GM11168 (cell line): Measurements from ENCODE around the gene CBR4.
"Not testable (repeated sequence)": the region's sequence is repeated elsewhere in the genome, so short reads cannot be mapped to it uniquely, and the experiment has no call there.

ENCODE experiments used
- in situ Hi-C: fragments of 300-500 bp; cut with MboI; formaldehyde crosslinking; loops from one replicate; pipeline ENCODE4 v1.12.0; 2022; ENCODE audit warnings: low sequenced_read_pairs; ENCODE audit not compliant: unreplicated experiment

CBR4 gene

GRCh38 chr4:168998596-168998995 is 11.5 kb downstream of the CBR4 start:
- in situ Hi-C loops: no loop called here

DNA sequence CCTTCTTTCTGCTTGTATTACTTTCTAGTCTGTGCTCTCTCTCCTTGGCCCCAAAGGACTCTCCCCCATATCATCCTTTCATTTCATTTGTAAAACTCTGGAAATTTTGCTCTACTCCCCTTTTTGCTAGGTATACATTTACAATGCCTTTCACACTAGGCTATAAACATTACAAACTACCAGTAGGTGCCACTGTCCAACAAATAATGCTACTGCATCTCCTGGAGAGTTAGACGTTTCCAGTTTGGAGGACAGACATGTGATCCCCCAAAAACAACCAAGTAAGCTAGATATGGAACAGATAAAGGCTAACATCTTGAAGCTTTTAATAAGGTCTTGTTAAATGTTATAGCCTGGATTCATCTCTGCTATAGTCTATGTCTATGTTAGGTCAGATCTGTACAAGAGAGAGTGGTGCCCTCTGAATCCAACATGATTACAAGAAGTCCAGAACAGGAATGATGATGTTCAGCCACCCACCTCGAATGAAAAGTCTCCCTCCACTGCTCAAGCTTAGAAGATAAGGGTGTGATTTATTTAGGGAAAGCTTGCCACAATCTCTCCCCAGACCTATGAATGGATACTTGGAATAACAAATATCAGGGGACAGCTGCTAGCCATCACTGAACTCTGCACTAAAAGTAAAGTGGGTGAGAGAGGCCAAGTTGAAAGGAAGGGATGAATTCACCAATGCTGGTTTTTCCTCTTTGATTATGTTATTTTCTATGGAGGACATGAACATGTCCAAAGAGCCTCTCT is 14.3 kb downstream of the CBR4 start:
- in situ Hi-C loops: no loop called here

DNA sequence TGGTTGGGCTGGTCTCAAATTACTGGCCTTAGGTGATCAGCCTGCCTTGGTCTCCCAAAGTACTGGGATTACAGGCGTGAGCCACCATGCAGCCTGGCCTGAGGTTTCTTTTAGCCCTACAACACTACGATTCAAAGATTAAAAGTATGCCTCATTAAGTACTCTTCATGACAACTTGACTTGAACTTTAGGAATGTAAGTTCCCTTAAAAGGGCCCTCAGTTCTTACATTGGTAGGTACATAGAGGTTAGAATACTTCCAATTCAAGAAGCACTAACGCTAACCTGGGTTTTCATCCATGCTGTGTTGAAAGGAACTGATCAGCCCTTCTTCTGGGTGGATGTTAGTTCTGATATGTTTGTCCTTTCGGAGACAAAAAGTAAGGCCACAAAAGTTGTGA is 15.1 kb downstream of the CBR4 start:
- in situ Hi-C loops: no loop called here

DNA sequence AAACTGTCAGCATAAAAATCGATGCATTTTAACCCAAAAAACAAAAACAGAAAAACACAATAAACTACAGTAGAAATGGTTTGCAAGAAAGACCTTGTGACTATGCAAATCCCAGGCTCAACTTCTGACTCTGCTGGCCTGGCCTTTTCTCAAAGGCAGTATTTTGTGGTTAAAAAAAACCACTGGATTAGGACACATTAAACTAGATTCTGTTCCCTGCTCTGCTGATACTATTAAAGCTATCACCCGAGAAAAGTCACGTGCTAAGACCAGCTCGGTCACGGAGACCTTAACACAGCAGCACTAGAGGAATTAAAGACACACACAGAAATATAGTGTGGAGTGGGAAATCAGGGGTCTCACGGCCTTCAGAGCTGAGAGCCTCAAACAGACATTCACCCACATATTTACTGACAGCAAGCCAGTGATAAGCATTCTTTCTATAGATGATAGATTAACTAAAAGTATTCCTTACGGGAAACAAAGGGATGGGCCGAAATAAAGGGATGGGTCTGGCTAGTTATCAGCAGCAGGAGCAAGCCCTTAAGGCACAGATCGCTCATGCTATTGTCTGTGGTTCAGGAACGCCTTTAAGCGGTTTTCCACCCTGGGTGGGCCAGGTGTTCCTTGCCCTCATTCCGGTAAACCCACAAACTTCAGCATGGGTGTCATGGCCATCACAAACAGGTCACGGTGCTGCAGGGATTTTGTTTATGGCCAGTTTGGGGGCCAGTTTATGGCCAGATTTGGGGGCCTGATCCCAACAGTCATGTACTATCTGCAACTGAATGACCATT is 16.1 kb downstream of the CBR4 start:
- in situ Hi-C loops: no loop called here

- in situ Hi-C loops: not testable (repeated sequence)
Observed at GRCh38 chr4:168992952-168993482, 17.0 kb downstream of the CBR4 start.

GRCh38 chr4:168981942-168982341 is 28.1 kb downstream of the CBR4 start:
- in situ Hi-C loops: no loop called here

DNA sequence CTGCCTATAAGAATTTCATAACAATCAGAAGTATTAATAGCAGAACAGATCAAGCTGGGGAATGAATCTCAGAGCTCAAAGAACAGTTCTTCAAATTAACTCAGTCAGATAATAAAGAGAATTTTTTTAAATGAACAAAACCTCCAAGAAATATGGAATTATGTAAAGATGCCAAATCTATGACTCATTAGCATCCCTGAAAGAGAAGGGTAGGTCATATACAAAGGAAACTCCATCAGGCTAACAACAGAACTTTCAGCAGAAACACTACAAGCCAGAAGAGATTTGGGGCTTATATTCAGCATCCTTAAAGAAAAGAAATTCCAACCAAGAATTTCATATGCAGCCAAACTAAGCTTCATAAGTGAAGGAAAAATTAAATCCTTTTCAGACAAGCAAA is 28.6 kb downstream of the CBR4 start:
- in situ Hi-C loops: no loop called here

GRCh38 chr4:168979338-168979737 is 30.7 kb downstream of the CBR4 start:
- in situ Hi-C loops: no loop called here

DNA sequence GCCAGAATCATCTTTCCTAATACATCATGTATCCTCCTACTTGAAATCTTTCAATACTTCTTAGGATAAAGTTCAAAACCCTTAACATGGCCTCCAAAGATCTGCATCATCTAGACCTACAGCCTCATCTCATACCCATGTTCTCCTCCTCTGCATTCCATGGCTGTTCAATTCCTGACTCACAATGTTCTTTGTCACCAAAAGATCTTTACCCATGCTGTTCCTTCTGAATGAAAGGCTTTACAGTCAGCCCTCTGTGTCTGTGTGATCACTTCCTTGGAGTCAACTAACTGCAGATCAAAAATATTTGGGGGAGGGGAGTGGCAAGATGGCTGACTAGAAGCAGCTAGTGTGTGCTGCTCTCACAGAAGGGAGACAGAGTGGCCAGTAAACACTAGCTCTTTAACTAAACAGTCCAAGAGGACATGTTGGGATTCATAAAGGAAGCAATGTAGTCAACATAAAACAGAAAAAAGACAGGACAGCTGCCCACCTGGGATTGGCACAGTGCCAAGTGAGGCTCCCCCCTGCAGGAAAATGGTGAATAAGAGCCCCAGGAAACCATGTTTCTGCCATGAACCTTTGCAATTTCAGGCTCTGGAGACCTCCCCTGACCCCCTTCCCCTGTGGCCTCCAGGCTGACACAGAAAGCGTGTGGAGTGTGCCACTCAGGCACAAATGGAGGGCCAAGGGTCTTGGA is 31.9 kb downstream of the CBR4 start:
- in situ Hi-C loops: no loop called here

- in situ Hi-C loops: no loop called here
Observed at GRCh38 chr4:168972596-168972995, 37.5 kb downstream of the CBR4 start.

DNA sequence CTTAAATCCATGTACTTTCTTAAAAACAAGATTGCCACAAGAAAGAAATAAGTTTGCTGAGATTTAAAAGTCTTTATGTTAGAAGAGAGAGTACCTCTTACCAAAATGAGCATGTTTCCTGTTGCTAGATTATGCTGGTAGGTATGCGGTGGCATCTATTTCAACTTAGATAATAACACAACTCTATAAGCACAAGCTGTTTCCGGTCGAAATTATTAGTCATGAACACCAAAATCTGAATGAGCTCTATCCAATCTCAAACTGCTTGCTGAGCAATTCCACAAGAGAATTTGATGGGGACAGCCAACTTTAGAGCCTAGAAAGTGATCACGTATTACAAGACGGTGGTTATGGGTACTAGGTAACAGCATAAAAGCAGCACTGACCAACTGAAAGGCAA is 49.3 kb downstream of the CBR4 start:
- in situ Hi-C loops: no loop called here

DNA sequence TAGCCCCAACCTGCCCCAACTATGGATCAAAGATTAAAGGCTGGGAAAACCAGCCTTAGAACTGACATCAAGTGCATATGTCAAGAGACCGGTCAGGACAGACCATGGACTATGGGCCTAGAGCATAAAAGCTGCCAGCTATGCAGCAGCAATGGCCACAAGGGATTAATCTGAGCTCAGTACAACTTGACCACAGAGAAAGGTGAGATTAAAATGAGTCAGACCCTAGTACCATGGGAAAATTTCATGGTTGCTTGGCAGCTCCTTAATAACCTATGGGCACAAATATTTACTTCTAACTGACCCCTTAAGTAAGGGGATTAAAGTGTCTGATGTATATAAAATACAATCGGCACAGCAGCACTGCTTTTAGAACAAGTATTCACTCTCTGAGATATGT is 54.4 kb downstream of the CBR4 start:
- in situ Hi-C loops: no loop called here

GRCh38 chr4:168952821-168953246 is 57.2 kb downstream of the CBR4 start:
- in situ Hi-C loops: not testable (repeated sequence)

DNA sequence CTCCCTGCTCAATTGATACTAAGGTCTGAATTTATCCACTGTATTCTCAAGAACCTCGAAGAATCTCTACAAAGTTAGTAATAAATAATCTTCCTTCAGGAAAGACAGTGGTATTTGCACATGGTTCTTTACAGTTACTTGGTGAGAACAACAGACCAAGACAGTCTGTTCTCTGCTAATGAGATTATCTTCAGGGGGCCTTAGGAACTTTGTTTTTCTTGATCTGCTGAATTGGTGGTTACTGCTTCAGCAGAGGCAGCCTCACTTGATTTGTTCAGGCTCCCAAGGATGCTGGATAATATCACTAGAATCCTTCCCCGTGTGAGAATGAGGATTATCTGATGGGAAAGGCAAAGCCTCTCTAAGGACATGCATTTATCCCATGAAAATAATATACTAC is 64.8 kb downstream of the CBR4 start:
- in situ Hi-C loops: no loop called here

- in situ Hi-C loops: no loop called here
Observed at GRCh38 chr4:168942985-168943384, 67.1 kb downstream of the CBR4 start.
